ENCODE measurements around the gene MAP3K21.

The MAP3K21 gene

GRCh38 chr1:233320023-233320422 lies 7.5 kb upstream of the MAP3K21 start:
- no peak overlapping the region for H3K4me3 ChIP-seq
- H3K27ac ChIP-seq = no peak overlapping the region

GRCh38 chr1:233323718-233324117 lies 3.8 kb upstream of the MAP3K21 start:
- Histone ChIP-seq H3K4me3 (no peak overlapping the region), H3K27ac (no peak overlapping the region)

GRCh38 chr1:233326319-233326718 lies 1.2 kb upstream of the MAP3K21 start:
- Histone ChIP-seq H3K27ac (no peak overlapping the region), H3K4me3 (no peak overlapping the region)

GRCh38 chr1:233326811-233327650 lies 493 bp upstream of the MAP3K21 start:
- H3K27ac ChIP-seq = peak overlapping the region in 2 of 21 experiments; percentile 67 to 78

GRCh38 chr1:233328142-233328921 lies 808 bp downstream of the MAP3K21 start:
- Histone ChIP-seq H3K4me3 (peak overlapping the region; percentile 54 to 78 (median 63)), H3K27ac (peak overlapping the region in 13 of 21 experiments; percentile 9 to 81 (median 53))

More at GRCh38 chr1:233326811-233327650, 493 bp upstream of the MAP3K21 start:
- H3K4me3 ChIP-seq = peak overlapping the region; percentile 54 to 78 (median 63)

GRCh38 chr1:233331676-233332519 lies 4.4 kb downstream of the MAP3K21 start:
- Histone ChIP-seq H3K27ac (no peak overlapping the region), H3K4me3 (no peak overlapping the region)

GRCh38 chr1:233333086-233333485 lies 5.6 kb downstream of the MAP3K21 start:
- Histone ChIP-seq H3K27ac (no peak overlapping the region), H3K4me3 (no peak overlapping the region)

- Histone ChIP-seq H3K4me3 (no peak overlapping the region), H3K27ac (no peak overlapping the region)
These were observed 6.6 kb downstream of the MAP3K21 start for GRCh38 chr1:233334092-233334491.

- Histone ChIP-seq H3K4me3 (no peak overlapping the region), H3K27ac (no peak overlapping the region)
These were observed 9.3 kb downstream of the MAP3K21 start for GRCh38 chr1:233336554-233337456.

- Histone ChIP-seq H3K27ac (no peak overlapping the region), H3K4me3 (no peak overlapping the region)
These were observed 10.0 kb downstream of the MAP3K21 start for GRCh38 chr1:233337505-233337904.

- H3K27ac ChIP-seq = no peak overlapping the region
These were observed 10.6 kb downstream of the MAP3K21 start for GRCh38 chr1:233338102-233338501.

GRCh38 chr1:233340031-233340555 lies 12.6 kb downstream of the MAP3K21 start:
- Histone ChIP-seq H3K4me3 (no peak overlapping the region), H3K27ac (no peak overlapping the region)

More at GRCh38 chr1:233338102-233338501, 10.6 kb downstream of the MAP3K21 start:
- H3K4me3 ChIP-seq = no peak overlapping the region

- H3K27ac ChIP-seq = no peak overlapping the region
- no peak overlapping the region for H3K4me3 ChIP-seq
These were observed 13.5 kb downstream of the MAP3K21 start for GRCh38 chr1:233340966-233341516.

- Histone ChIP-seq H3K27ac (no peak overlapping the region), H3K4me3 (no peak overlapping the region)
These were observed 14.6 kb downstream of the MAP3K21 start for GRCh38 chr1:233342086-233342485.

GRCh38 chr1:233343262-233343661 lies 15.7 kb downstream of the MAP3K21 start:
- Histone ChIP-seq H3K27ac (peak overlapping the region in 1 of 21 experiments; percentile 1), H3K4me3 (no peak overlapping the region)

- Histone ChIP-seq H3K27ac (no peak overlapping the region), H3K4me3 (no peak overlapping the region)
These were observed 19.8 kb downstream of the MAP3K21 start for GRCh38 chr1:233347338-233347737.

GRCh38 chr1:233349137-233349536 lies 21.6 kb downstream of the MAP3K21 start:
- Histone ChIP-seq H3K4me3 (no peak overlapping the region), H3K27ac (no peak overlapping the region)

GRCh38 chr1:233354983-233355382 lies 27.5 kb downstream of the MAP3K21 start:
- H3K27ac ChIP-seq = no peak overlapping the region
- no peak overlapping the region for H3K4me3 ChIP-seq

Data from skin epidermis (tissue), 12 donors.